Activated T-helper 1 cell treated with anti-CD3 and anti-CD28 coated beads, Interleukin-12 subunit alpha, Interleukin-12 subunit beta, Interleukin-2, Interleukin-4 antibody, amounts not matched to agents 30 ng/mL and 10 ng/mL and 1 ng/mL, durations not matched to agents 14 hours and 24 hours and 36 hours (primary cell): ENCODE results near the gene AUTS2. TPM values are rescaled to one million over a fixed set of nuclear protein-coding genes. Genes with fewer than 3 reads are reported as not detected.

Experiments
- DNase-seq: peaks from one replicate; pipeline ENCODE4 v3.0.0; 2021; ENCODE audit warnings: low spot score
- H3K27ac Mint-ChIP-seq: one replicate; pipeline ENCODE4 v1.8.0; 2021; ENCODE audit warnings: mild to moderate bottlenecking, mixed read lengths
- H3K27me3 Mint-ChIP-seq: one replicate; pipeline ENCODE4 v1.8.0; 2022; ENCODE audit warnings: mild to moderate bottlenecking, moderate library complexity, mixed read lengths; ENCODE audit not compliant: insufficient read depth
- H3K36me3 Mint-ChIP-seq: one replicate; pipeline ENCODE4 v1.8.0; 2021; ENCODE audit warnings: low read depth, mixed read lengths
- H3K4me1 Mint-ChIP-seq: one replicate; pipeline ENCODE4 v1.8.0; 2021; ENCODE audit warnings: low read depth, mixed read lengths
- H3K4me3 Mint-ChIP-seq: one replicate; pipeline ENCODE4 v1.8.0; 2021; ENCODE audit warnings: mild to moderate bottlenecking, moderate library complexity, mixed read lengths
- H3K9me3 Mint-ChIP-seq: one replicate; pipeline ENCODE4 v1.8.0; 2021; ENCODE audit warnings: mixed read lengths
- intact Hi-C: fragments of 100-400 bp; cut with micrococcal nuclease; formaldehyde crosslinking; loops from one replicate; pipeline ENCODE4 v1.15.1; 2024
- total RNA-seq: library from RNA; stranded (reverse); gene quantifications from 2 replicates; pipeline ENCODE4 v1.2.3, GENCODE V29; 2022

Gene AUTS2
- total RNA-seq, 1 donor from 2014 or later = 2.7 TPM

DNA sequence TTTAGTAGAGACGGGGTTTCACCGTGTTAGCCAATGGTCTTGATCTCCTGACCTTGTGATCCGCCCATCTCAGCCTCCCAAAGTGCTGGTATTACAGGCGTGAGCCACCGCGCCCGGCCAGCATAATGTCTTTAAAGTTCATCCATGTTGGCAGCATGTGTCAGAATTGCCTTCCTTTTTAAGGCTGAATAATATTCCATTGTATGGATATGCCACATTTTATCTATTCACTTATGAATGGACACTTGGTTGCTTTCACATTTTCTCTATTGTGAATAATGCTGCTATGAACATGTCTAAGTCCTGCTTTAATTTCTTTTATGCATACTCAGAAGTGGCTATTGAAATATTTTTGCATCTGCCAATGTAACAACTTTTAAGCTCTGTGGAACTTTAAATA is 779.7 kb downstream of the AUTS2 start:
- Mint-ChIP-seq H3K27ac (no peak overlapping the region), H3K4me3 (no peak overlapping the region), H3K36me3 (no peaks in the 10 kb centered on the region), H3K27me3 (no peaks in the 10 kb centered on the region), H3K4me1 (no peaks in the 10 kb centered on the region), H3K9me3 (no peaks in the 10 kb centered on the region)
- intact Hi-C loops = no loop called here
- no peak for DNase-seq

DNA sequence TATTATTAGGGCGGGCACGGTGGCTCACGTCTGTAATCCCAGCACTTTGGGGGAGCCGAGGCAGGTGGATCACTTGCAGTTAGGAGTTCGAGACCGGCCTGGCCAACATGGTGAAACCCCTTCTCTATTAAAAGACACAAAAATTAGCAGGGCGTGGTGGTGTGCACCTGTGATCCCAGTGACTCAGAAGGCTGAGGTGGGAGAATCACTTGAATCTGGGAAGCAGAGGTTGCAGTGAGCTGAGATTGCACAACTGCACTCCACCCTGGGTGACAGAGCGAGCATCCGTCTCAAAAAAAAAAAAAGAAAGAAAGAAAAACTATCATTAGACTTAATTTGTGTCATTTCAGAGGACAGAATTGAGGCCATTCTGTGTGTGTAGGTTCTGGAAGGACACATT is 780.9 kb downstream of the AUTS2 start:
- no peak for DNase-seq
- Mint-ChIP-seq H3K36me3 (no peaks in the 10 kb centered on the region), H3K4me1 (no peaks in the 10 kb centered on the region), H3K4me3 (no peak overlapping the region), H3K27me3 (no peaks in the 10 kb centered on the region), H3K27ac (no peak overlapping the region), H3K9me3 (no peaks in the 10 kb centered on the region)
- intact Hi-C loops = no loop called here

DNA sequence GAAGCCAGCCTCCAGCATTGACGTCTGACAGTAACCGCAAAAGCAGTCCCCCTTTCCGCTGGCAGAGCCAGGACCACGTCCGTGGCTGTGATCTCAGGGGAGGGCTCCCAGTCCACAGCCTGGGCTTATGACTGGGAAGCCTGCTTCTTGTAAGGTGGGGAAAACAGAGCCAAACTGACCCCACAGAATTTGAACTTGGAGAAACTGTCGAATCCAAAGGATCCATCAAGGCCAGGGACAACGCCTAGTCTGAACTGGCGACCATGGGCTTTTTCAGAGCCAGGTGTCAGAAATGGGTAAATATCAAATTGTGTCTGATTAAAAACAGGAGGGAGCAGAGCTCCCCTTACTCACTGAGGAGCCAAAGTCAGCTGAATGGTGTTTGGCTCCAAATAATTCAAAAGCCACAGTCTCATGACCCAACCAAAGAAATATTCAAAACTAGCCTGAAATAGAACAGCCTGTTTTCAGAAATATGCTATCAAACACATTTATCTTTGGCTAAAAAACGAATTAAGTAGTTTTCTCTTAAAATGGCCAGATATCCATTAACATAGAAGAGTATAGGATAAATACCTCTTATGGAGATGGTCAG is 782.2 kb downstream of the AUTS2 start:
- no peaks in the 10 kb centered on the region for H3K4me1 Mint-ChIP-seq
- no peaks in the 10 kb centered on the region for H3K27me3 Mint-ChIP-seq
- no peak for DNase-seq
- no peak overlapping the region for H3K27ac Mint-ChIP-seq
- no peaks in the 10 kb centered on the region for H3K36me3 Mint-ChIP-seq
- H3K9me3 Mint-ChIP-seq = no peaks in the 10 kb centered on the region
- intact Hi-C loops = no loop called here
- H3K4me3 Mint-ChIP-seq = no peak overlapping the region

DNA sequence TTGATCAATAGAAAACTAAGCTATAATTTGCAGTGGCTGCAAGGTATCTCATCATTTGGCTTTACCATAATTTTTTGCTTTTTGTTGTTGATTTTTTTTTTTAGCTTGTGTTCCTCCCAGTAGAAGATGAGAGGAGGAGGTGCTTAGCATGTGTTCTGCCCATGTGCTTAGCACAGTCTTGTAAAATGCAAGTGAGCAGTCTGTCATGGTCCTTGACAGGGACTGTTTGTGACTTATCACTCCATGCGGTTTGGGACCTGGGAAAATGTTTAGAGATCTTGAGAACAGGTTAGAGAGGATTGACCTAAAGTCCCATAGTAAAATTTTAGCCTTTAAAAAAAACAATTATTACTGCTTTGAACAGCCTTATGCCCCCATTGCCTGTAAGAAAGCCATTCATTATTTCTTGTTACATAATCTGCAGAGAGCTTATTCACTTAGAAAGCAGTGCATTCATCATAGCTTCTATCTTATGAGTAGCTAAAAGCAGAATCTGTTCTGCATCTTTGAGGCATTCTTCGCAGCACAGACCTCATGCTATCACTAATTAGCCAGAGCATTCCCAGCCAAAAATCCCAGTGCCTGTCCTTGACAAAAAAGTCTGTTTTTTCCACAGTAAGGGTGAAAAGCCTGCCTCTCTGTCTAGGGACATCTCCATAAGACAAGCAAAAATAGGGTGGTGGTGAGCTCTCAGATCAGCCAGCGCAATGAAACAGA is 784.9 kb downstream of the AUTS2 start:
- Mint-ChIP-seq H3K4me1 (no peaks in the 10 kb centered on the region), H3K27me3 (no peaks in the 10 kb centered on the region), H3K4me3 (no peak overlapping the region), H3K27ac (no peak overlapping the region), H3K36me3 (no peaks in the 10 kb centered on the region), H3K9me3 (no peaks in the 10 kb centered on the region)
- no peak for DNase-seq
- intact Hi-C loops = no loop called here

DNA sequence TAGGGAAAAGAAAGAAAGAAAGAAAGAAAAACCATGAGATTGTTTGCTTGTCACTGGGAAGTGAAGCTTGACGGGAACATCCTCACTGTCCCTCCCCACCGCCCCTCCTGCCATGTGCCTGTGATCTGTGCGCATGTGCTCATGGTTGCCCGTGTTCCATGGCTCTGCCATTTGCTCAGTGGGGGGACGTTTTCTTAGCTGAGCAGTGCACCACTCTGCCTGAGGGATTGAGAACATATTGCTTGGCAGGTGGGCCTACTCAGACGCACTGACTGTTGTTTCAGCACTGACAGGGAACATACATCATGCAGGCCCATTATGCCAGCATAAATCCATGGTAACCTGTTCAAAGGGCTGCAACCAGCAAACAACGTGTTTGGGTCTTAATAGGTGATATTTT is 785.7 kb downstream of the AUTS2 start:
- Mint-ChIP-seq H3K4me1 (no peaks in the 10 kb centered on the region), H3K27ac (no peak overlapping the region), H3K4me3 (no peak overlapping the region), H3K9me3 (no peaks in the 10 kb centered on the region), H3K27me3 (no peaks in the 10 kb centered on the region), H3K36me3 (no peaks in the 10 kb centered on the region)
- no peak for DNase-seq
- intact Hi-C loops = no loop called here

DNA sequence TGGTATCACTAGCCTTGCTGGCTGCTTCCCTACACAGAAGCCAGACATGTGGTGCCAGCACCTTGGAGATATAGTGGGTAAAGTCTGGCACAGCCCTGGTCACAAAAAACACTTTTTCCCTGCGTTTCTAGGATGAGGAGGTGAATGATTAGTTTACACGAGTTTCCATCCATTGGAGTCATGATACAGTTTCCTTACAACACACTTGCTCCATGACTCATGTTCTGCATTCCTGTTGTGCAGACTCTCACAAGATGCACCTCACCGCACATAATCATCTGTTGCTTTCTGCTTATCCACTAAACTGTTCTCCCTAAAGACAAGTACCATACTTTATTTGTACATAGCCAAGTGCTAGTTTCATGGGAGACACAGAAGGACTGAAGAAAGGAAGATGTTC is 786.6 kb downstream of the AUTS2 start:
- intact Hi-C loops = no loop called here
- no peaks in the 10 kb centered on the region for H3K27me3 Mint-ChIP-seq
- no peak overlapping the region for H3K27ac Mint-ChIP-seq
- no peak overlapping the region for H3K4me3 Mint-ChIP-seq
- H3K36me3 Mint-ChIP-seq = no peaks in the 10 kb centered on the region
- no peaks in the 10 kb centered on the region for H3K9me3 Mint-ChIP-seq
- no peaks in the 10 kb centered on the region for H3K4me1 Mint-ChIP-seq
- DNase-seq = no peak

DNA sequence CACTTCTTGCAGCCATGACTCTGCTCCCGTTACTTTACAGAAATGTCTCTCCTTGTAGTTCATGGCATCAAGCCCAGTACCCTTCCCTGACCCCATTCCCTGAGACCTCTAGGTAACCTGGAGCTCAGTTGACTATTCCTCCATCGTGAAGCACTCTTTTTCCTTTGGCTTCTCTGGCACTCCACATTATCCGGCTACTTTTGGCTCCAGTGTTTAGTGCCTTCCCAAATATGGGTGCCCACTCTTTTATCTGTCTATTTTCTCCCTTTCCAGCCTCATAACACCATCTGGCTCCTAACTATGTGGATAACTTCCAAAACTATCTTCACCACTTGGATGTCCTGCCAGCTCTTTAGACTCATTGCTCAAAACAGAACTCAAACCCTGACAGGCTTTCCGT is 788.9 kb downstream of the AUTS2 start:
- H3K4me1 Mint-ChIP-seq = no peaks in the 10 kb centered on the region
- intact Hi-C loops = no loop called here
- no peak overlapping the region for H3K4me3 Mint-ChIP-seq
- no peak for DNase-seq
- H3K9me3 Mint-ChIP-seq = no peaks in the 10 kb centered on the region
- H3K27ac Mint-ChIP-seq = no peak overlapping the region
- no peaks in the 10 kb centered on the region for H3K36me3 Mint-ChIP-seq
- no peaks in the 10 kb centered on the region for H3K27me3 Mint-ChIP-seq

DNA sequence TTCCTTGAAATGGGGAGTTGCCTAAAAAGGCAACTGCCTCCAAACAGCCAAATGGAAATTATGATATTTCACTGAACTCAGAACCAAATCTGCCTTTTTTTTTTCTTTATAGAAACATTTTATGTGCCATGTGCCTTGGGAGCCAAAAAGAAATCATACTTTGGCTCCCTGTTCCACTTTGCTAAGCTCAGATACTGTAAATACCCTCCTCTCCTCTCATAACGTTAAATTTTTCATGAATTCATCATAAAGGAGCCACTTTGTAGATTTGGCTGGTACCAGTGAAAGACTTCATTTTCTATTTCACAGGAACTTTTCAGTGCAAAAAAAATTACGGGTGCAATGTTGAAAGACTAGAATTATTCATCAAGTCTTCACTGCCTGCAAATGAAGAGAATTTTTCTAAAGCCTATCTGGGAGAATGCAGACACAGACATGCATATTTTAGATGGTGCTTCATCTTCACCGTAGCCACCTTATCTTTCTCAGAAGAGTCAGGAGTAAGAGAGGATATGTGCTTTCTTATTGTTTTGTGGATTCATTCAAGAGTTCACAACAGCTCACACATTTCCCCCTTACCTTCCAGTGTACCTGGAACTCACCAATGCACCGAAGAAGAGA is 791.4 kb downstream of the AUTS2 start:
- Mint-ChIP-seq H3K36me3 (no peaks in the 10 kb centered on the region), H3K4me3 (no peak overlapping the region), H3K27me3 (no peaks in the 10 kb centered on the region), H3K4me1 (no peaks in the 10 kb centered on the region), H3K9me3 (no peaks in the 10 kb centered on the region), H3K27ac (no peak overlapping the region)
- intact Hi-C loops = no loop called here
- DNase-seq = no peak

DNA sequence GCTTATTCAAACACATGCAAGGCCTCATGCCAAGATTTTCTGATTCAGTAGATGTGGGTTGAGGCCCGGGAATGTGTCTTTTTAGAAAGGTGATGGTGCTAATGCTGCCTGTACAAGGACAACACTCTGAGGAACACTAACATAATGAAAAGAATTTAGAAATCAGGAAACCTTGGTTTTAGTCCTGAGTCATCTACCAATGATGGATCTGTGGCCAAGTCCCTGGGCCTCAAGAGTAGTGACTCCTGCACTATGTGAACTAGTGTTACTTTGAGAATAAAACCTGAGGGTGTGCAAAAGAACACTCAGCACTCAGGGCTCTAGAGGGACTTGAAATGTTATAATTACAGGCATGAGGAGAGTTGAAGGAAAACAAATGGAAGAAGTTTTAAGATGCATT is 792.0 kb downstream of the AUTS2 start:
- intact Hi-C loops = no loop called here
- no peaks in the 10 kb centered on the region for H3K36me3 Mint-ChIP-seq
- no peak overlapping the region for H3K27ac Mint-ChIP-seq
- H3K9me3 Mint-ChIP-seq = no peaks in the 10 kb centered on the region
- no peak overlapping the region for H3K4me3 Mint-ChIP-seq
- no peaks in the 10 kb centered on the region for H3K4me1 Mint-ChIP-seq
- no peak for DNase-seq
- no peaks in the 10 kb centered on the region for H3K27me3 Mint-ChIP-seq

DNA sequence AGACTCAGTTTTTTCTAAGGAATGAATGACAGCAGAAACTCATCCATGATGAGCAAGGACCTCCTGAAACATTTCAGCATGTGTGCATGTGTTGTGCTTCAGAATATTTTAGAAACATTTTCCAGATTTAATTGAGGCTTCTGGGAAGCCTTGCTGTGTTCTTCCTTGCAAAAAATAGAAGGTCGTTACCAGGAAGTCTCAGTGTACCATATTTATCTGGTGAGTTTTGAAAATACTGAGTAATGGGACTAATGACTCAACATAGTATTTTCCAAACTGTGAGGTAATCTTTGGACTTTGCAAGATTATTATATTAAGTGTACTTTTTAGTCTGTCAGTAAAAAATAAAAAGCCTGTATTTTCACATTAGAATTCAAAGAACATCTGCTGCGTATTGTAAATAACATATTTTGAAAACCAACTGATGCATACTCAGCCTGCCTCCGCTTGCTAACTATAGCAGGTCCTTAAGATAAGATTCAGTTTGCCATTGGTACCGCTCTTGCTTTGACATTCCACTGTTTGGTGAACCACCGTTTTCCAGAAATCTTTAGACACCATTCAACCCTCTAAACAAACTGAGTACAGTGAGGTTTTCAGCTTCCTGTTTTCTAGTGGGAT is 794.1 kb downstream of the AUTS2 start:
- H3K4me3 Mint-ChIP-seq = no peak overlapping the region
- no peak for DNase-seq
- no peaks in the 10 kb centered on the region for H3K27me3 Mint-ChIP-seq
- no peaks in the 10 kb centered on the region for H3K9me3 Mint-ChIP-seq
- no peaks in the 10 kb centered on the region for H3K4me1 Mint-ChIP-seq
- intact Hi-C loops = no loop called here
- no peak overlapping the region for H3K27ac Mint-ChIP-seq
- no peaks in the 10 kb centered on the region for H3K36me3 Mint-ChIP-seq

DNA sequence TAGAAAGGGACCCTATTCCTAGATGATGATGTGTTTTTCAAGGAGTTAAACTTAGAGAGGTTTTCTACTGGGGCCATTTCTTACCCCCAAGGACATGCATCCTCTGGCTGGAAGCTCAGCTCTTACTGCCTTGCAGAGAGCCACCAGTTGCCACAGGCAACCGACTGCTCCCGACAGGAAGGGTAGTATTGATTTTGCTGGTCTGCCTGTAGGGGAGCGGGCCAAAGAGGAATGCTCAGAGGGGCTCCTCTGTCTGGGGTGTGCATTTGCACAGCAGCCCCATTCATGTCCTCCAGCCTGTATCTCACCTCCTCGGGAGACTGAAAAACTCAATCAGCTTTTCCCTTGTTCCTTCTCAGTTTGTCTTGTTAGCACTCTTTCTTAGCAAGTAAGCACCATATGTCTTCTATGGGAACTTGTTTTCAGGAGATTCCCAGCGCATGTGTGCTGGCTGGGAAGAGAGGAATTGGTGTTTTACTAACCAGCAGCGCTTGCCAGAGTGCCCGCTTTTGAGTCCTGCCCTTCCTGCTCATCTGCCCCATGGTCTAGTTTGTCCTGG is 794.7 kb downstream of the AUTS2 start:
- Mint-ChIP-seq H3K36me3 (no peaks in the 10 kb centered on the region), H3K9me3 (no peaks in the 10 kb centered on the region), H3K4me1 (no peaks in the 10 kb centered on the region), H3K27me3 (no peaks in the 10 kb centered on the region), H3K4me3 (no peak overlapping the region), H3K27ac (no peak overlapping the region)
- no peak for DNase-seq
- intact Hi-C loops = no loop called here

DNA sequence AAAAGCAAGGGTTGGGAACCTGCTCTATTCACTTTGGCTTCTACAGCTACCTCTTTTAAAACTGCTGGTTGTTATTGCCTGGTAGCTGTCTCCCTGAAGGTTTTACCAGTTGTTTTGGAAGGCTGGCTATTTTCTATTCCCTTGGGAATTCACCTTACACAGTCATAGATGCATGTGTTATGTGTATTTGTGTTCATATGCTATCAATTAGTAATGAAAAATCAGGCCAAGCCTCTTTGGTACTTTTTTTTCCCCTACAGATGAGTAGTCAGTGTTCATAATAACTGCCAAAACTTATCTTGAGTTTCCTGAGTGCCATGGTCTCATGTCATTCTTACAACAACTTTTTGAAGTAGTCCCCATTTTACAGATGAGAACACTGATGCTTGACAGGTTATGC is 795.7 kb downstream of the AUTS2 start:
- H3K36me3 Mint-ChIP-seq = no peaks in the 10 kb centered on the region
- H3K27ac Mint-ChIP-seq = no peak overlapping the region
- H3K4me3 Mint-ChIP-seq = no peak overlapping the region
- no peaks in the 10 kb centered on the region for H3K4me1 Mint-ChIP-seq
- no peaks in the 10 kb centered on the region for H3K27me3 Mint-ChIP-seq
- intact Hi-C loops = no loop called here
- no peak for DNase-seq
- H3K9me3 Mint-ChIP-seq = no peaks in the 10 kb centered on the region

DNA sequence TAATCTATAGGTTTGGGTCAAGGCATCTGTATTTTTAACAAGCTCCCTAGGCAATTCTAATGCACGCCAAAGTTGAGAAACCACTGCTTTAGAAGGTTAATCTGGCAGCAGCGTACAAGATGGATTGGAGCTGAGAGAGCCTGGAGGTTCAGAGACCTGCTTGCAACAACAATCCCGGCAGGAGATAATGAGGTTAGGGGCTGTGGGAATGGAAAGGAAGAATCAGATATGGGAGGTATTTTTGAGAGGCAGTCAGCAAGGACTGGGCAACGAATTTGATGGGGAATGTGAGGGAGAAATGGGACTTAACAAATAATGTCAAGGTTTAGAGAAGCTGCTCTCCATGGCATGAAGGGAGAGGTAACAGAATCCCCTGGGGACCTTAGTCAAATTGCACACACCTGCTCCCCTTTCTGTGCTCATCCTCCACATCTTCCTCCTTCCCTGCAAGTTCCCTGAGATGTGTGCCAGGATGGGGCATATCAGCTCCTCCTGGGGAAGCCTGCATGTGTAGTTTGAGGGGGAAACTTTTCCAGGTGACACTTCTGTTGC is 802.6 kb downstream of the AUTS2 start:
- Mint-ChIP-seq H3K27me3 (no peaks in the 10 kb centered on the region), H3K9me3 (no peaks in the 10 kb centered on the region), H3K27ac (no peak overlapping the region), H3K36me3 (no peaks in the 10 kb centered on the region), H3K4me1 (no peaks in the 10 kb centered on the region), H3K4me3 (no peak overlapping the region)
- DNase-seq = no peak
- intact Hi-C loops = no loop called here
